COLO668 (cell line): ENCODE results near the gene DGKI.
A peak's percentile ranks its signal among the peaks of the same experiment; 100 is the strongest.

ENCODE experiments used
- DNase-seq: peaks from one replicate; lab custom pipeline; 2025; ENCODE audit not compliant: unreplicated experiment; lab: John Stamatoyannopoulos, UW

Gene DGKI

GRCh38 chr7:137658190-137658900 is 188.4 kb downstream of the DGKI start:
- DNase-seq: no peak

- no peak for DNase-seq
These were observed 189.1 kb downstream of the DGKI start for GRCh38 chr7:137657476-137658189.

- DNase-seq: no peak
These were observed 189.9 kb downstream of the DGKI start for GRCh38 chr7:137656850-137657232.

GRCh38 chr7:137656227-137656849 is 190.4 kb downstream of the DGKI start:
- peak; percentile 57 for DNase-seq

- DNase-seq: no peak
These were observed 191.0 kb downstream of the DGKI start for GRCh38 chr7:137655804-137656203.

GRCh38 chr7:137652721-137653120 is 194.1 kb downstream of the DGKI start:
- no peak for DNase-seq

- DNase-seq: no peak
These were observed 198.7 kb downstream of the DGKI start for GRCh38 chr7:137647905-137648565.

- no peak for DNase-seq
These were observed 204.3 kb downstream of the DGKI start for GRCh38 chr7:137642472-137642871.

- DNase-seq: no peak
These were observed 204.7 kb downstream of the DGKI start for GRCh38 chr7:137642031-137642430.

GRCh38 chr7:137636376-137636775 is 210.4 kb downstream of the DGKI start:
- DNase-seq: no peak

- no peak for DNase-seq
These were observed 210.9 kb downstream of the DGKI start for GRCh38 chr7:137635874-137636273.

- no peak for DNase-seq
These were observed 211.6 kb downstream of the DGKI start for GRCh38 chr7:137635132-137635531.

- DNase-seq: no peak
These were observed 212.4 kb downstream of the DGKI start for GRCh38 chr7:137634356-137634755.

- no peak for DNase-seq
These were observed 213.6 kb downstream of the DGKI start for GRCh38 chr7:137633133-137633532.

- DNase-seq: no peak
These were observed 218.6 kb downstream of the DGKI start for GRCh38 chr7:137628216-137628615.

- DNase-seq: peak; percentile 15
These were observed 220.2 kb downstream of the DGKI start for GRCh38 chr7:137626469-137627067.

GRCh38 chr7:137625197-137625596 is 221.6 kb downstream of the DGKI start:
- no peak for DNase-seq

GRCh38 chr7:137619181-137619580 is 227.6 kb downstream of the DGKI start:
- DNase-seq: no peak

- no peak for DNase-seq
These were observed 228.0 kb downstream of the DGKI start for GRCh38 chr7:137618748-137619147.

GRCh38 chr7:137613006-137613525 is 233.7 kb downstream of the DGKI start:
- no peak for DNase-seq

- DNase-seq: no peak
These were observed 235.2 kb downstream of the DGKI start for GRCh38 chr7:137611606-137612005.
